ENCODE results near the gene PRR3. TPM values are rescaled to one million over a fixed set of nuclear protein-coding genes. Genes with fewer than 3 reads are reported as not detected.

Gene PRR3
- total and polyA plus RNA-seq, 2 of the 4 experiments (the other 2 are of a cell fraction): 7.2 to 17.3 TPM

GRCh38 chr6:30541515-30542403 lies 15.3 kb upstream of the PRR3 start (continued):
- TF ChIP-seq CHD1 (IDR thresholded peaks at IDR 0.05; ENCODE audit: low read depth, low read length) (no peak), FOS (IDR thresholded peaks at IDR 0.05; ENCODE audit: low read depth, low read length) (no peak)

- H3K18ac ChIP-seq (ENCODE audit: low read depth, low read length): no peak overlapping the region
- no peak overlapping the region for H2AK5ac ChIP-seq (ENCODE audit: low read depth, low read length)
- H3K4me3 ChIP-seq (ENCODE audit: insufficient read depth, low read depth, low read length): no peak overlapping the region
- H2BK120ac ChIP-seq (ENCODE audit: low read depth, low read length): no peak overlapping the region
- H3K9me1 ChIP-seq (ENCODE audit: insufficient read depth, low read length): no peaks in the 10 kb centered on the region
- H3K9me3 ChIP-seq (ENCODE audit: control insufficient read depth, insufficient read depth, low read length): no peaks in the 10 kb centered on the region
- no peak overlapping the region for H3K9ac ChIP-seq (ENCODE audit: low read depth, low read length)
- intact Hi-C loops (cut with micrococcal nuclease): loop anchor here (5.0 kb wide), 1 partner anchor 545 kb away; no protein-coding TSS in a partner anchor
- no peak overlapping the region for H3K23ac ChIP-seq (ENCODE audit: low read depth, low read length)
- CTCF ChIA-PET: interaction anchor here (0.5 to 1.8 kb wide), 3 partner anchors 29 to 60 kb away, joined by 3 to 33 read pairs (median 4); partner anchors contain the start of gene ABCF1
- peaks cover 18% of the 10 kb centered on the region for H3K36me3 ChIP-seq (ENCODE audit: control insufficient read depth, insufficient read depth, low read length)
- H4K20me1 ChIP-seq (ENCODE audit: insufficient read depth, low read length): no peaks in the 10 kb centered on the region
- BruUV-seq (replicated peaks): no TSS peak
- no peak overlapping the region for H3K14ac ChIP-seq (replicated peaks; ENCODE audit: low read depth, low read length)
- H3K4me1 ChIP-seq (ENCODE audit: control insufficient read depth, insufficient read depth, low read length): no peaks in the 10 kb centered on the region
- peak overlapping the region; percentile 30 for H2AK9ac ChIP-seq (replicated peaks; ENCODE audit: low read depth, low read length, poor library complexity)
- in situ Hi-C loops (cut with MboI; ENCODE audit: low sequenced_read_pairs): no loop called here
- H2BK15ac ChIP-seq (ENCODE audit: low read depth, low read length): no peak overlapping the region
- H2AFZ ChIP-seq (replicated peaks; ENCODE audit: low read length, poor library complexity): no peak overlapping the region
- H3K27ac ChIP-seq (ENCODE audit: insufficient read depth, low read length): no peak overlapping the region
- 36% methylated on average over 2 of the region's 4 CpGs; no CpG with 5 or more reads in 1 of the 2 experiments for WGBS, 2 experiments (ENCODE audit: extremely low coverage in 2 of 2, insufficient read length in 1 of 2)
- no peak overlapping the region for H3K4ac ChIP-seq (ENCODE audit: low read depth, low read length)
- H3K27me3 ChIP-seq (ENCODE audit: control insufficient read depth, insufficient read depth, low read length): no peaks in the 10 kb centered on the region
- H4K5ac ChIP-seq (ENCODE audit: low read depth, low read length): no peak overlapping the region
- ATAC-seq (ENCODE audit: low read depth) (no peak), DNase-seq (no peak)
- no peak overlapping the region for H2BK20ac ChIP-seq (ENCODE audit: low read depth, low read length)
- POLR2A ChIA-PET (ENCODE audit: unreplicated experiment): interaction anchor here (1.1 kb wide), 1 partner anchor 73 kb away, joined by 5 read pairs; no protein-coding TSS in a partner anchor
- H2BK5ac ChIP-seq (ENCODE audit: low read depth, low read length, poor library complexity, severe bottlenecking): no peak overlapping the region
- no peak overlapping the region for H3K4me2 ChIP-seq (ENCODE audit: low read depth, low read length)
- no peak overlapping the region for H4K91ac ChIP-seq (ENCODE audit: insufficient read depth, low read depth, low read length)
- dilution Hi-C loops (cut with HindIII; ENCODE audit: low sequenced_read_pairs, unreplicated experiment): no loop called here
- no peak overlapping the region for H4K8ac ChIP-seq (ENCODE audit: low read depth in 2 of 2, low read length in 2 of 2)
- H3K56ac ChIP-seq (ENCODE audit: extremely low read depth, insufficient read depth, low read length): no peak overlapping the region
- H3K79me1 ChIP-seq (ENCODE audit: low read depth in 1 of 2, low read length in 2 of 2): no peaks in the 10 kb centered on the region
- TF ChIP-seq MXI1 (IDR thresholded peaks at IDR 0.05; ENCODE audit: borderline replicate concordance, low read depth, low read length): no peak
- no peak for TF ChIP-seq MAZ (IDR thresholded peaks at IDR 0.05; ENCODE audit: borderline replicate concordance, low read depth, low read length)
- no peak for TF ChIP-seq USF2 (IDR thresholded peaks at IDR 0.05; ENCODE audit: low read depth, low read length)
- TF ChIP-seq RAD21 (IDR thresholded peaks at IDR 0.05; ENCODE audit: low read length): no peak
- TF ChIP-seq RCOR1 (IDR thresholded peaks at IDR 0.05; ENCODE audit: insufficient replicate concordance, low read length): no peak
- TF ChIP-seq POLR2A (IDR thresholded peaks at IDR 0.05; ENCODE audit: low read depth, low read length): no peak
- no peak for TF ChIP-seq MAFK (IDR thresholded peaks at IDR 0.05; ENCODE audit: low read depth, low read length)
- no peak for TF ChIP-seq CHD1 (IDR thresholded peaks at IDR 0.05; ENCODE audit: low read depth, low read length)
- TF ChIP-seq CEBPB (IDR thresholded peaks at IDR 0.05; ENCODE audit: low read depth, low read length): no peak
- no peak for TF ChIP-seq BHLHE40 (IDR thresholded peaks at IDR 0.05; ENCODE audit: low read depth, low read length)
- TF ChIP-seq SMC3 (IDR thresholded peaks at IDR 0.05; ENCODE audit: low read depth, low read length): no peak
- TF ChIP-seq, protein P1, sequence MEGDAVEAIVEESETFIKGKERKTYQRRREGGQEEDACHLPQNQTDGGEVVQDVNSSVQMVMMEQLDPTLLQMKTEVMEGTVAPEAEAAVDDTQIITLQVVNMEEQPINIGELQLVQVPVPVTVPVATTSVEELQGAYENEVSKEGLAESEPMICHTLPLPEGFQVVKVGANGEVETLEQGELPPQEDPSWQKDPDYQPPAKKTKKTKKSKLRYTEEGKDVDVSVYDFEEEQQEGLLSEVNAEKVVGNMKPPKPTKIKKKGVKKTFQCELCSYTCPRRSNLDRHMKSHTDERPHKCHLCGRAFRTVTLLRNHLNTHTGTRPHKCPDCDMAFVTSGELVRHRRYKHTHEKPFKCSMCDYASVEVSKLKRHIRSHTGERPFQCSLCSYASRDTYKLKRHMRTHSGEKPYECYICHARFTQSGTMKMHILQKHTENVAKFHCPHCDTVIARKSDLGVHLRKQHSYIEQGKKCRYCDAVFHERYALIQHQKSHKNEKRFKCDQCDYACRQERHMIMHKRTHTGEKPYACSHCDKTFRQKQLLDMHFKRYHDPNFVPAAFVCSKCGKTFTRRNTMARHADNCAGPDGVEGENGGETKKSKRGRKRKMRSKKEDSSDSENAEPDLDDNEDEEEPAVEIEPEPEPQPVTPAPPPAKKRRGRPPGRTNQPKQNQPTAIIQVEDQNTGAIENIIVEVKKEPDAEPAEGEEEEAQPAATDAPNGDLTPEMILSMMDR (conservative IDR thresholded peaks at IDR 0.05; ENCODE audit: low read depth, low read length): no peak
These were observed 14.7 kb upstream of the PRR3 start for GRCh38 chr6:30542404-30542725.
